Measurements from ENCODE around the gene OR1K1. TPM values are rescaled to one million over a fixed set of nuclear protein-coding genes. Genes with fewer than 3 reads are reported as not detected.
"Not testable (repeated sequence)": the region's sequence is repeated elsewhere in the genome, so short reads cannot be mapped to it uniquely, and the experiment has no call there.

The OR1K1 gene
- total RNA-seq, 1 experiment from 2014 or later: not detected

GRCh38 chr9:122819791-122820489 is 20.0 kb downstream of the OR1K1 start:
- H3K27me3 ChIP-seq (replicated peaks): no peaks in the 10 kb centered on the region
- H3K4me1 ChIP-seq (replicated peaks): peaks cover 15% of the 10 kb centered on the region
- DNase-seq (ENCODE audit: low read depth in 1 of 2, low spot score in 2 of 2): peak in 1 of 2 experiments; percentile 42
- no peaks in the 10 kb centered on the region for H3K9me3 ChIP-seq (replicated peaks)
- no peak overlapping the region for H3K4me3 ChIP-seq
- peak overlapping the region; percentile 43; the same call in 1 of the 2 replicates for H3K27ac ChIP-seq
- H3K36me3 ChIP-seq: peaks cover 40% of the 10 kb centered on the region

GRCh38 chr9:122820490-122820845 is 20.5 kb downstream of the OR1K1 start:
- H3K27me3 ChIP-seq (replicated peaks): no peaks in the 10 kb centered on the region
- H3K36me3 ChIP-seq: peaks cover 40% of the 10 kb centered on the region
- H3K9me3 ChIP-seq (replicated peaks): no peaks in the 10 kb centered on the region
- 0 out of 2 replicates have a peak overlapping the region, but pooled peaks have one; percentile 43 for H3K27ac ChIP-seq
- no peak for DNase-seq (ENCODE audit: low read depth in 1 of 2, low spot score in 2 of 2)
- H3K4me3 ChIP-seq: no peak overlapping the region
- peaks cover 15% of the 10 kb centered on the region for H3K4me1 ChIP-seq (replicated peaks)

GRCh38 chr9:122821278-122821943 is 21.5 kb downstream of the OR1K1 start:
- Histone ChIP-seq H3K4me3 (no peak overlapping the region), H3K36me3 (peaks cover 48% of the 10 kb centered on the region), H3K9me3 (replicated peaks) (no peaks in the 10 kb centered on the region), H3K4me1 (replicated peaks) (peaks cover 15% of the 10 kb centered on the region), H3K27me3 (replicated peaks) (no peaks in the 10 kb centered on the region), H3K27ac (no peak overlapping the region)
- DNase-seq (ENCODE audit: low read depth in 1 of 2, low spot score in 2 of 2): no peak

GRCh38 chr9:122822056-122822455 is 22.1 kb downstream of the OR1K1 start:
- H3K36me3 ChIP-seq: peaks cover 45% of the 10 kb centered on the region
- no peaks in the 10 kb centered on the region for H3K9me3 ChIP-seq (replicated peaks)
- peaks cover 20% of the 10 kb centered on the region for H3K4me1 ChIP-seq (replicated peaks)
- no peak for DNase-seq (ENCODE audit: low read depth in 1 of 2, low spot score in 2 of 2)
- H3K27me3 ChIP-seq (replicated peaks): no peaks in the 10 kb centered on the region
- H3K27ac ChIP-seq: no peak overlapping the region
- no peak overlapping the region for H3K4me3 ChIP-seq

GRCh38 chr9:122822938-122823337 is 23.0 kb downstream of the OR1K1 start:
- Histone ChIP-seq H3K27ac (no peak overlapping the region), H3K27me3 (replicated peaks) (no peaks in the 10 kb centered on the region), H3K4me1 (replicated peaks) (peaks cover 24% of the 10 kb centered on the region), H3K36me3 (peaks cover 40% of the 10 kb centered on the region), H3K4me3 (no peak overlapping the region), H3K9me3 (replicated peaks) (no peaks in the 10 kb centered on the region)
- no peak for DNase-seq (ENCODE audit: low read depth in 1 of 2, low spot score in 2 of 2)

GRCh38 chr9:122827761-122828093 is 27.8 kb downstream of the OR1K1 start:
- peaks cover 19% of the 10 kb centered on the region for H3K36me3 ChIP-seq
- DNase-seq (ENCODE audit: low read depth in 1 of 2, low spot score in 2 of 2): no peak
- H3K4me1 ChIP-seq (replicated peaks): peaks cover 12% of the 10 kb centered on the region
- peak overlapping the region; percentile 71 for H3K4me3 ChIP-seq
- no peaks in the 10 kb centered on the region for H3K9me3 ChIP-seq (replicated peaks)
- no peaks in the 10 kb centered on the region for H3K27me3 ChIP-seq (replicated peaks)
- 0 out of 2 replicates have a peak overlapping the region, but pooled peaks have one; percentile 68 for H3K27ac ChIP-seq

- H3K36me3 ChIP-seq: peaks cover 11% of the 10 kb centered on the region
- DNase-seq (ENCODE audit: low read depth in 1 of 2, low spot score in 2 of 2): not testable (repeated sequence)
These were observed 29.0 kb downstream of the OR1K1 start for GRCh38 chr9:122828965-122829284.

GRCh38 chr9:122832194-122832593 is 32.3 kb downstream of the OR1K1 start:
- Histone ChIP-seq H3K4me3 (no peak overlapping the region), H3K36me3 (no peaks in the 10 kb centered on the region; the same call in 1 of the 2 replicates), H3K9me3 (replicated peaks) (no peaks in the 10 kb centered on the region), H3K4me1 (replicated peaks) (peaks cover 5% of the 10 kb centered on the region), H3K27me3 (replicated peaks) (no peaks in the 10 kb centered on the region), H3K27ac (no peak overlapping the region)
- DNase-seq (ENCODE audit: low read depth in 1 of 2, low spot score in 2 of 2): no peak

More at GRCh38 chr9:122828965-122829284, 29.0 kb downstream of the OR1K1 start:
- Histone ChIP-seq H3K27ac (peak overlapping the region; percentile 68), H3K4me1 (replicated peaks) (peaks cover 12% of the 10 kb centered on the region), H3K4me3 (peak overlapping the region; percentile 71)
- not testable (repeated sequence) for H3K9me3 ChIP-seq (replicated peaks); H3K27me3 ChIP-seq (replicated peaks)

GRCh38 chr9:122835313-122835731 is 35.4 kb downstream of the OR1K1 start:
- Histone ChIP-seq H3K36me3 (no peaks in the 10 kb centered on the region), H3K4me1 (replicated peaks) (no peaks in the 10 kb centered on the region), H3K9me3 (replicated peaks) (no peaks in the 10 kb centered on the region), H3K27ac (no peak overlapping the region), H3K4me3 (no peak overlapping the region), H3K27me3 (replicated peaks) (no peaks in the 10 kb centered on the region)
- DNase-seq (ENCODE audit: low read depth in 1 of 2, low spot score in 2 of 2): no peak

- Histone ChIP-seq H3K9me3 (replicated peaks) (no peaks in the 10 kb centered on the region), H3K27me3 (replicated peaks) (no peaks in the 10 kb centered on the region), H3K36me3 (no peaks in the 10 kb centered on the region), H3K4me3 (no peak overlapping the region), H3K4me1 (replicated peaks) (no peaks in the 10 kb centered on the region), H3K27ac (no peak overlapping the region)
- no peak for DNase-seq (ENCODE audit: low read depth in 1 of 2, low spot score in 2 of 2)
These were observed 37.4 kb downstream of the OR1K1 start for GRCh38 chr9:122837266-122837850.

- not testable (repeated sequence) for H3K9me3 ChIP-seq (replicated peaks); H3K27ac ChIP-seq; H3K4me1 ChIP-seq (replicated peaks); H3K27me3 ChIP-seq (replicated peaks); DNase-seq (ENCODE audit: low read depth in 1 of 2, low spot score in 2 of 2); H3K36me3 ChIP-seq; H3K4me3 ChIP-seq
These were observed 38.5 kb downstream of the OR1K1 start for GRCh38 chr9:122838441-122838840.

GRCh38 chr9:122841501-122841900 is 41.6 kb downstream of the OR1K1 start:
- Histone ChIP-seq H3K36me3 (peaks cover 9% of the 10 kb centered on the region), H3K9me3 (replicated peaks) (no peaks in the 10 kb centered on the region), H3K27ac (no peak overlapping the region), H3K27me3 (replicated peaks) (no peaks in the 10 kb centered on the region), H3K4me1 (replicated peaks) (no peaks in the 10 kb centered on the region), H3K4me3 (no peak overlapping the region)
- DNase-seq (ENCODE audit: low read depth in 1 of 2, low spot score in 2 of 2): no peak

- Histone ChIP-seq H3K27me3 (replicated peaks) (no peaks in the 10 kb centered on the region), H3K27ac (no peak overlapping the region), H3K4me3 (no peak overlapping the region), H3K9me3 (replicated peaks) (no peaks in the 10 kb centered on the region), H3K4me1 (replicated peaks) (no peaks in the 10 kb centered on the region), H3K36me3 (peaks cover 26% of the 10 kb centered on the region)
- no peak for DNase-seq (ENCODE audit: low read depth in 1 of 2, low spot score in 2 of 2)
These were observed 44.2 kb downstream of the OR1K1 start for GRCh38 chr9:122844137-122844536.

- Histone ChIP-seq H3K36me3 (peaks cover 30% of the 10 kb centered on the region), H3K27ac (no peak overlapping the region), H3K4me3 (no peak overlapping the region), H3K27me3 (replicated peaks) (no peaks in the 10 kb centered on the region), H3K4me1 (replicated peaks) (no peaks in the 10 kb centered on the region), H3K9me3 (replicated peaks) (no peaks in the 10 kb centered on the region)
- DNase-seq (ENCODE audit: low read depth in 1 of 2, low spot score in 2 of 2): no peak
These were observed 45.2 kb downstream of the OR1K1 start for GRCh38 chr9:122845116-122845515.
